G401 (cell line): Measurements from ENCODE around the gene SAMD9. TPM values are rescaled to one million over a fixed set of nuclear protein-coding genes. Genes with fewer than 3 reads are reported as not detected.

Experiments used
- DNase-seq: peaks from one replicate; pipeline ENCODE4 v3.0.0-alpha.2; 2015; ENCODE audit warnings: low spot score
- in situ Hi-C: cut with HindIII; loops from 2 replicates; pipeline ENCODE4 v1.10.0; 2016; ENCODE audit warnings: low sequenced_read_pairs, mixed read lengths
- total RNA-seq: library from RNA; depleted of rRNA; stranded (reverse); fragments of >200 nt; shearing (Covaris generic); gene quantifications from 2 replicates; pipeline ENCODE4 v1.2.3, GENCODE V29; 2014; rRNA removed

The SAMD9 gene
- not detected in 2 replicates for total RNA-seq

- in situ Hi-C loops, result no loop called here
- no peak for DNase-seq
Observed at GRCh38 chr7:93117852-93118530, at the start of gene SAMD9. Gene SAMD9 (minus strand): TSS chr7:93117979. CDS start chr7:93106097, 11,882 bp downstream.

- in situ Hi-C loops, result no loop called here
- no peak for DNase-seq
Observed at GRCh38 chr7:93165447-93165846, 47.7 kb upstream of the SAMD9 start.

- no peak for DNase-seq
- in situ Hi-C loops, result no loop called here
Observed at GRCh38 chr7:93164766-93165165, 47.0 kb upstream of the SAMD9 start.

- DNase-seq, result no peak
- in situ Hi-C loops, result no loop called here
Observed at GRCh38 chr7:93161181-93161762, 43.5 kb upstream of the SAMD9 start.

- DNase-seq, result no peak
- in situ Hi-C loops, result no loop called here
Observed at GRCh38 chr7:93160410-93160809, 42.6 kb upstream of the SAMD9 start.

GRCh38 chr7:93159490-93159889, 41.7 kb upstream of the SAMD9 start:
- DNase-seq, result no peak
- in situ Hi-C loops, result no loop called here

- in situ Hi-C loops, result no loop called here
Observed at GRCh38 chr7:93156884-93157283, 39.1 kb upstream of the SAMD9 start.

GRCh38 chr7:93150200-93150835, 32.5 kb upstream of the SAMD9 start:
- in situ Hi-C loops, result no loop called here
- DNase-seq, result no peak

More at GRCh38 chr7:93156884-93157283, 39.1 kb upstream of the SAMD9 start:
- DNase-seq, result no peak

- DNase-seq, result no peak
- in situ Hi-C loops, result no loop called here
Observed at GRCh38 chr7:93148727-93149126, 30.9 kb upstream of the SAMD9 start.

- no peak for DNase-seq
- in situ Hi-C loops, result no loop called here
Observed at GRCh38 chr7:93148144-93148543, 30.4 kb upstream of the SAMD9 start, which contains the start of gene SAMD9L. Gene SAMD9L (minus strand): TSS chr7:93148385. CDS start chr7:93135971, 12,414 bp downstream.

- DNase-seq, result no peak
- in situ Hi-C loops, result no loop called here
Observed at GRCh38 chr7:93147363-93147762, 29.6 kb upstream of the SAMD9 start.

GRCh38 chr7:93146472-93147141, 28.8 kb upstream of the SAMD9 start:
- in situ Hi-C loops, result no loop called here
- no peak for DNase-seq

- no peak for DNase-seq
- in situ Hi-C loops, result no loop called here
Observed at GRCh38 chr7:93146036-93146435, 28.3 kb upstream of the SAMD9 start.

GRCh38 chr7:93145354-93145753, 27.6 kb upstream of the SAMD9 start:
- in situ Hi-C loops, result no loop called here
- no peak for DNase-seq

GRCh38 chr7:93142127-93142526, 24.3 kb upstream of the SAMD9 start:
- in situ Hi-C loops, result no loop called here

GRCh38 chr7:93140582-93141191, 22.9 kb upstream of the SAMD9 start:
- no peak for DNase-seq
- in situ Hi-C loops, result no loop called here

More at GRCh38 chr7:93142127-93142526, 24.3 kb upstream of the SAMD9 start:
- DNase-seq, result no peak

- DNase-seq, result no peak
- in situ Hi-C loops, result no loop called here
Observed at GRCh38 chr7:93138576-93138975, 20.8 kb upstream of the SAMD9 start.

GRCh38 chr7:93133005-93133404, 15.2 kb upstream of the SAMD9 start:
- DNase-seq, result no peak
- in situ Hi-C loops, result no loop called here

GRCh38 chr7:93132216-93132615, 14.4 kb upstream of the SAMD9 start:
- no peak for DNase-seq
- in situ Hi-C loops, result no loop called here
